Effector memory CD4-positive, alpha-beta T cell (primary cell): ENCODE results near the gene HDAC11.
"Not testable (repeated sequence)": the region's sequence is repeated elsewhere in the genome, so short reads cannot be mapped to it uniquely, and the experiment has no call there.

Experiments
- DNase-seq, 3 donors: peaks; one replicate each; pipeline ENCODE4 v3.0.0-alpha.2; 2020
- H3K27ac ChIP-seq: 2 replicates; pipeline ENCODE4 v1.7.0; 2013; ENCODE audit warnings: mild to moderate bottlenecking, low read length, moderate library complexity; ENCODE audit not compliant: insufficient read depth, poor library complexity, severe bottlenecking
- H3K27me3 ChIP-seq: replicated peaks from 2 replicates; pipeline ENCODE4 v1.7.0; 2013; ENCODE audit warnings: mild to moderate bottlenecking, low read length; ENCODE audit not compliant: insufficient read depth, control insufficient read depth, poor library complexity, severe bottlenecking
- H3K36me3 ChIP-seq: 2 replicates; pipeline ENCODE4 v1.7.0; 2013; ENCODE audit warnings: mild to moderate bottlenecking, low read length, moderate library complexity; ENCODE audit not compliant: control insufficient read depth, insufficient read depth
- H3K4me1 ChIP-seq: 2 replicates; pipeline ENCODE4 v1.7.0; 2013; ENCODE audit warnings: low read length, mild to moderate bottlenecking; ENCODE audit not compliant: control insufficient read depth, insufficient read depth, poor library complexity, severe bottlenecking
- H3K4me3 ChIP-seq: 2 replicates; pipeline ENCODE4 v1.7.0; 2013; ENCODE audit warnings: low read length, low read depth, mild to moderate bottlenecking; ENCODE audit not compliant: insufficient read depth, poor library complexity, severe bottlenecking
- H3K9me3 ChIP-seq: 2 replicates; pipeline ENCODE4 v1.7.0; 2013; ENCODE audit warnings: mild to moderate bottlenecking, low read length, moderate library complexity; ENCODE audit not compliant: control insufficient read depth

HDAC11 gene

DNA sequence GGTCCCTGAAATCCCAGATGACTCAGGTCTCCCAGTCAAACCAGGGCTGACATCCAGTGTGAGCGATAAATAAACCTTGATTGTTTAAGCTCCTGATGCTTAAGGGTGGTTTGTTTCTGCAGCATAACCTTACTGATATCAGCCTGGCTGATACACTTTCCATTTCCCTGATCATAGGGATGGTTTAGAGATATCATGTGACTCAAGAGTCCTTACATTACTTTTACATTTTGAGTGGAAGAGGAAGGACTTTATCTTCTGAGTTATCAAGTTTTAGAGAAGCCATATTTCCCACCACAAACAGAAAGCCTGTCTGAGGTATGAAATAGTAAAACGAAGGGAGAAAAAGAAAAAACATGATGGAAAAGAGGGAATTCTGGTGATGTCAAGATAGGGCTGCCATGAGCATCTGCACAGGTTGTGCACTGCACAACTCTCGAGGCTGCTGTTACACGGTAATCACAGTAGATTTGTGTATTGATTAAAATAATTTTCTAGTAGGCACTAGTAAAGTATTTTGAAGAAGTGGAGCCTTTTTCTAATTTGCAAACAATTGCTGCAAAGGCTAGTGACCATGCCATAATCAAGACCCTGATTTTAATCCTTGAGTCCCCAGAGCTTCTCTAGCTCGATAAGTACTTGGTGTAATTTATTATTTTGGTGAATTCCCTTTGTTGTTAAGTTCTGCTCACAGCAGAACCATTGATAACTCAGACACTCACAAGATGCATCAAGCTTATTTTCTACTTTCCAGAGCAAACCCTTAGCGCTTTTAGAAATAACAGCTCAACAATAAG is 34.7 kb downstream of the HDAC11 start:
- H3K36me3 ChIP-seq, result no peaks in the 10 kb centered on the region
- H3K9me3 ChIP-seq, result no peaks in the 10 kb centered on the region
- DNase-seq, result no peak
- no peak overlapping the region for H3K27ac ChIP-seq
- no peaks in the 10 kb centered on the region for H3K4me1 ChIP-seq
- no peaks in the 10 kb centered on the region for H3K27me3 ChIP-seq
- no peak overlapping the region for H3K4me3 ChIP-seq

DNA sequence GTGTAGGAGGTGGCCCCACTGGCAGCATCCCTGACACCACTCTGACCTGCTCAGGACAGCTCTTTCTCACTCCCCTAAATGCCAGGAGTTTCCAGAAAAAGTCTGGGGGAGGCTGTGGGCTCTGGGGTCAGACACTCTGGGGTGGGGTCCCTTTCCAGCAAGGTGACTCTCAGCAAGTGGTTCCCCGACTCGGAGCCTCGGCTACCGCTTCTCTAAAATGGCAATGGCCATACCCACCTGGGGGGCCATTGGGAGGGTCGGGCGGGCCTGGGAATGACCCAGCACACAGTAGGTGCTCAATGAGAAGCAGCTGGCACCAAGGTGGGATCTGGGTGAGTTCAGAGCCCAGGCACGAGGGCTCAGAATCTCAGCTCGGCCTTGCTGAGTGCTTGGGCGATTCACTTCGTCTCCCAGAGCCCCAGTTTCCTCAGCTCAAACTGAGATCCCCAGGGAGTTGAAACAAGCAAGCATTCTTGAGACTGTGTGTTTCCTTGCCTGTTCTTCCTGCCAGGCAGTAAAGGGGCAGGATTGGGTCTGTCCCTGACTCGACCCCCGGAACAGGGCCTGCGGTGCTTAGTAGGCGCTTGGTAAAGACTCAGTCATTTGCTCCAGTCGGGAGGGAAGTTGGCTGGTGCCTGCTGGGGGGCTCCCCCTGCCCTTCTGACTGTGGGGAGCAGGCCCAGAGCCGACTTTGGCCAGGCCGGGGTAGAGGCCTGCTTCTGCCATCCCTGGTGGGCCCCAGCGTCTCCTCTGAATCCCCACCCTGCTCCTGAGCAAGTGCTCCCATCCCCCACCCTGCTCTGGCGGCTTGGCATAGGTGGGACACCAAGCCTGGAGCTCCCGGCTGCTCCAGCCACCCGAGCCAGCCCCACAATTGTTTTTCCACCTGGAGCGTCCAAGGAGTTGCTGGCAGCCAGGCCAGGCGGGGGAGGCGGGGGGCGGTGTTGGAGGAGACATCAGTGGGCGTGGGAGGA is 36.0 kb downstream of the HDAC11 start:
- no peaks in the 10 kb centered on the region for H3K27me3 ChIP-seq
- H3K36me3 ChIP-seq, result no peaks in the 10 kb centered on the region
- no peak for DNase-seq
- no peak overlapping the region for H3K4me3 ChIP-seq
- H3K27ac ChIP-seq, result no peak overlapping the region
- no peaks in the 10 kb centered on the region for H3K9me3 ChIP-seq
- no peaks in the 10 kb centered on the region for H3K4me1 ChIP-seq

DNA sequence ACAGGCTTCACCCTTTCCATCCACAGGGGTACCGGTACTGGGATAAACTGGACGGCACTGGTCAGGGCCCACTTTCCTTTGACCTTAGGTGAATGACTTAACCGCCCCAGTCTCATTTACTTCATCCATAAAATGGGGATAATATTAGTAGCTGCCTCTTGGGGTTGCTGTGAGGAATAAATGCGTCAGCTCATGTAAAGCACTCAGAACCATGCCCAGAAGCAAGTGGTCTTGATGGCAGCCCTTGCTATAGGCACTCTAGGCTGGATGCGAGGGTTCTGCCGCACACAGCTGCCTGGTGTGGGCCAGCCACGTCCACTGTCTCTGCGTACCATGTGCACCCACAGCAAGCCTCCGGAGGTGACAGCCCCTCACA is 36.6 kb downstream of the HDAC11 start:
- no peaks in the 10 kb centered on the region for H3K36me3 ChIP-seq
- no peak overlapping the region for H3K27ac ChIP-seq
- no peaks in the 10 kb centered on the region for H3K9me3 ChIP-seq
- no peak overlapping the region for H3K4me3 ChIP-seq
- H3K4me1 ChIP-seq, result no peaks in the 10 kb centered on the region
- no peaks in the 10 kb centered on the region for H3K27me3 ChIP-seq
- no peak for DNase-seq

DNA sequence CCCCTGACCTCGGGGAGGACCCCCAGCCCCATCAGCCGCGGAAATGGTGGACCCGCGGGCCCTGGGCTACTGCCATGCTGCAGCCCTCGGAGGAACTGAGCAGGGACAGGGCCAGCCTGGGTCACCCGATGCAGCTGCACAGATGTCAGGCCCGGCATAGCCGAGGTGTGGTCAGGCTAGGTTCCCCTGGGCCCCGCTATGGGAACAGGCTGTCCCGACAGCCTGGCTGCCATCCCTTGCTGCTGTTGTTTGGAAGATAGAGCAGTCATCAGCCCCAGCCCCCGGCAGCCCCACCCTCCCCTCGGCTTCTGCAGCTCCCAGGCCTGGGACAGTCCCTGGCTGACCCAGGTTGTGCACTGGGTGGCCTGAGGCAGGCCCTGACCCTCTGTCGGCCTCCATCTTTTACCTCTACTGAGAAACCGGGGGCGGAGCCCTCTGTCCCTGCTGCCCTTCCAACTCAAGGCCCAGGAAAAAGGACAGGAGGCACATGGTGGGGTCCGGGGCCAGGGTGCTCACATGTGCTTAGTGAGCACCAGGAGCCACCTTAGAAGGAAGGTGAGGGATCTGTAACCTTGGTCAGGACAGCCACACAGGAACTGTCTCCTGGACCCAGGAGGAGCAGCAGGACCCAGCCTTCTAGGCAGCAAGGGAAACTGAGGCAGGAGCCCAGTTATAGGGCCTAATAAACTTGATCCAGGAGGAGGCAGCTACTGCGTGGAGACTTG is 37.3 kb downstream of the HDAC11 start:
- Histone ChIP-seq H3K36me3 (no peaks in the 10 kb centered on the region), H3K27ac (no peak overlapping the region), H3K4me1 (no peaks in the 10 kb centered on the region), H3K4me3 (no peak overlapping the region), H3K27me3 (no peaks in the 10 kb centered on the region), H3K9me3 (no peaks in the 10 kb centered on the region)
- DNase-seq, result no peak

GRCh38 chr3:13518516-13518953 is 38.4 kb downstream of the HDAC11 start:
- Histone ChIP-seq H3K36me3 (no peaks in the 10 kb centered on the region), H3K27me3 (no peaks in the 10 kb centered on the region), H3K9me3 (no peaks in the 10 kb centered on the region), H3K27ac (no peak overlapping the region), H3K4me3 (no peak overlapping the region), H3K4me1 (no peaks in the 10 kb centered on the region)
- DNase-seq, result no peak

GRCh38 chr3:13519006-13519791 is 39.1 kb downstream of the HDAC11 start:
- no peak for DNase-seq
- Histone ChIP-seq H3K36me3 (no peaks in the 10 kb centered on the region), H3K9me3 (no peaks in the 10 kb centered on the region), H3K4me3 (no peak overlapping the region), H3K27ac (no peak overlapping the region), H3K27me3 (no peaks in the 10 kb centered on the region), H3K4me1 (no peaks in the 10 kb centered on the region)

GRCh38 chr3:13520326-13520880 is 40.3 kb downstream of the HDAC11 start:
- Histone ChIP-seq H3K4me1 (no peaks in the 10 kb centered on the region), H3K27ac (no peak overlapping the region), H3K9me3 (no peaks in the 10 kb centered on the region), H3K4me3 (no peak overlapping the region), H3K27me3 (no peaks in the 10 kb centered on the region), H3K36me3 (no peaks in the 10 kb centered on the region)
- DNase-seq, result no peak

GRCh38 chr3:13521309-13521708 is 41.2 kb downstream of the HDAC11 start:
- Histone ChIP-seq H3K27ac (no peak overlapping the region), H3K4me3 (no peak overlapping the region), H3K36me3 (no peaks in the 10 kb centered on the region), H3K27me3 (no peaks in the 10 kb centered on the region), H3K9me3 (no peaks in the 10 kb centered on the region), H3K4me1 (no peaks in the 10 kb centered on the region)
- no peak for DNase-seq

DNA sequence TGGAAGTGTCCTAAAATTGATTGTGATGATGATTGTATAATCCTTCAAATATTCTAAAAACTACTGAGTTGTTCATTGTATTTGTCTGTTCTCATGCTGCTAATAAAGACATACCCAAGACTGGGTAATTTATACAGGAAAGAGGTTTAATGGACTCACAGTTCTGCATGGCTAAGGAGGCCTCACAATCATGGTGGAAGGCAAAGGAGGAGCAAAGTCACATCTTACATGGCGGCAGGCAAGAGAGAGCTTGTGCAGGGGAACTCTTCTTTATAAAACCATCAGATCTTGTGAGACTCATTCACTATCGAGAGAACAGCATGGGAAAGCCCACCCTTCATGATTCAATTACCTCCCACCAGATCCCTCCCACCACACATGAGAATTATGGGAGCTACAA is 41.6 kb downstream of the HDAC11 start:
- H3K27me3 ChIP-seq, H3K36me3 ChIP-seq, DNase-seq, H3K9me3 ChIP-seq, H3K4me3 ChIP-seq, H3K27ac ChIP-seq, H3K4me1 ChIP-seq: not testable (repeated sequence)
